Right lobe of liver (tissue), 6 donors: ENCODE data around the gene CEP112. TPM values are rescaled to one million over a fixed set of nuclear protein-coding genes. Genes with fewer than 3 reads are reported as not detected.
A peak's percentile ranks its signal among the peaks of the same experiment; 100 is the strongest.

Source experiments
- ATAC-seq, 4 donors: fragments of 200-7000 bp; cut with Tn5 transposase; one replicate each; pipeline ENCODE4 v1.9.1; 2020; ENCODE audit warnings: mild to moderate bottlenecking in 4 of 4, moderate library complexity in 4 of 4
- DNase-seq, 3 donors: peaks; one replicate each; pipeline ENCODE4 v3.0.0-alpha.2; 2020
- H3K27ac ChIP-seq, 3 donors: fragments of 200-600 bp; one replicate each; pipeline ENCODE4 v1.8.0; 2022
- H3K27me3 ChIP-seq, 2 donors: fragments of 200-600 bp; one replicate each; pipeline ENCODE4 v1.8.0; 2022
- H3K36me3 ChIP-seq, 4 donors: fragments of 200-600 bp; sonication (generic) in 1 of 4; one replicate each; pipeline versions ENCODE4 v1.5.1 to v1.8.0; 2017 to 2022; ENCODE audit warnings: control low read depth in 1 of 4
- H3K4me1 ChIP-seq, 4 donors: fragments of 200-600 bp; sonication (generic) in 1 of 4; one replicate each; pipeline versions ENCODE4 v1.5.1 to v1.8.0; 2017 to 2022; ENCODE audit warnings: control low read depth in 1 of 4
- H3K4me3 ChIP-seq, 3 donors: fragments of 200-600 bp; one replicate each; pipeline ENCODE4 v1.8.0; 2022
- H3K9me3 ChIP-seq, 4 donors: fragments of 200-600 bp; sonication (generic) in 1 of 4; one replicate each; pipeline versions ENCODE4 v1.5.1 to v1.8.0; 2017 to 2022; ENCODE audit warnings: control low read depth in 1 of 4
- CTCF ChIP-seq, 4 donors: fragments of 200-600 bp in 3 of 4; fragments of 450-650 bp in 1 of 4; IDR thresholded peaks; one replicate each; pipeline versions ENCODE4 v1.5.1 to v1.8.0; 2016 to 2022; ENCODE audit warnings: antibody characterized with exemption in 4 of 4, mild to moderate bottlenecking in 2 of 4
- POLR2A ChIP-seq: fragments of 450-650 bp; IDR thresholded peaks from one replicate; pipeline ENCODE4 v1.6.1; 2017; ENCODE audit warnings: antibody characterized with exemption, mild to moderate bottlenecking
- WGBS: methylation state at CpG from one replicate; pipeline ENCODE4 v1.1.6; 2018; ENCODE audit warnings: low coverage, low lambda C conversion rate; ENCODE audit not compliant: insufficient coverage; ENCODE audit errors: missing lambda C conversion rate; 5-methylcytosine and 5-hydroxymethylcytosine counted together
- intact Hi-C, 2 donors: fragments of 100-400 bp; cut with DNase I; formaldehyde crosslinking; loops; one replicate each; pipeline versions ENCODE4 v1.11.2 to v1.14.1; 2022
- total RNA-seq, 6 experiments: library from RNA; depleted of rRNA in 2 of 6; stranded (reverse); fragments of >200 nt in 2 of 6; fragmentation: NEBNext Ultra II Directional in 3 of 6; extraction: Animal tissue kit (Norgen Biotek cat#: 25700) in 3 of 6; gene quantifications; one replicate each; pipeline versions ENCODE4 v1.1.0 to v1.2.4, GENCODE V29; 2016 to 2023
- donor health status: DM: no; HTN: yes; CAD: no.
- donor health status: DM: no; HTN: no; CAD: no.
- donor health status: DM: no; HTN: no; CAD: no.
- donor health status: DM: no; HTN: yes; CAD: no.
- donor health status: DM: no; HTN: yes; CAD: no.

The CEP112 gene
- total RNA-seq, 6 experiments from 2014 or later = 2.2 to 4.6 (median 3.9) TPM

GRCh38 chr17:66228887-66229782 lies 37.2 kb upstream of the CEP112 start, which contains the start of gene APOH:
APOH (minus strand) TSS chr17:66229415; CDS start chr17:66229379, 36 bp downstream.
- peak; percentile 54 to 70 (median 64) for ATAC-seq
- Histone ChIP-seq H3K9me3 (no peaks in the 10 kb centered on the region), H3K36me3 (peaks cover 0 to 38% (median 17%) of the 10 kb centered on the region in 4 donors), H3K4me1 (peaks cover 0 to 53% (median 13%) of the 10 kb centered on the region in 4 donors), H3K27ac (peak within 1 kb of the TSS; percentile 92 to 98 (median 97)), H3K4me3 (peak within 1 kb of the TSS; percentile 52 to 61 (median 57)), H3K27me3 (no peaks in the 10 kb centered on the region)
- 31% methylated on average over 20 of the region's 20 CpGs for WGBS
- peak; percentile 70 for TF ChIP-seq POLR2A
- TF ChIP-seq CTCF (IDR thresholded peaks at IDR 0.05) = no peak
- intact Hi-C loops = no loop called here
- DNase-seq = no peak

- H3K27ac ChIP-seq = peak overlapping the region; percentile 92 to 98 (median 97)
- H3K9me3 ChIP-seq = no peaks in the 10 kb centered on the region
- TF ChIP-seq CTCF (IDR thresholded peaks at IDR 0.05) (no peak), POLR2A (no peak)
- DNase-seq (no peak), ATAC-seq (peak in 1 of 4 donors; percentile 8)
- intact Hi-C loops = no loop called here
- peaks cover 0 to 53% (median 11%) of the 10 kb centered on the region in 4 donors for H3K4me1 ChIP-seq
- WGBS = 38% methylated on average over 4 of the region's 4 CpGs
- peak overlapping the region; percentile 52 to 61 (median 57) for H3K4me3 ChIP-seq
- no peaks in the 10 kb centered on the region for H3K27me3 ChIP-seq
- peaks cover 0 to 55% (median 26%) of the 10 kb centered on the region in 4 donors for H3K36me3 ChIP-seq
Measured at GRCh38 chr17:66227212-66228045, 35.5 kb upstream of the CEP112 start.

- intact Hi-C loops = no loop called here
- TF ChIP-seq CTCF (IDR thresholded peaks at IDR 0.05) (no peak), POLR2A (no peak)
- no peaks in the 10 kb centered on the region for H3K27me3 ChIP-seq
- ATAC-seq = peak in 2 of 4 donors; percentile 7 to 24
- no peaks in the 10 kb centered on the region for H3K9me3 ChIP-seq
- peaks cover 0 to 43% (median 2%) of the 10 kb centered on the region in 4 donors for H3K4me1 ChIP-seq
- no peak overlapping the region for H3K27ac ChIP-seq
- no peak overlapping the region for H3K4me3 ChIP-seq
- DNase-seq = no peak
- WGBS = 51% methylated on average over 4 of the region's 5 CpGs
- peaks cover 0 to 95% (median 45%) of the 10 kb centered on the region in 4 donors for H3K36me3 ChIP-seq
Measured at GRCh38 chr17:66222798-66223350, 30.9 kb upstream of the CEP112 start.
